PC-3 (cell line): Measurements from ENCODE around the gene AHNAK. TPM values are rescaled to one million over a fixed set of nuclear protein-coding genes. Genes with fewer than 3 reads are reported as not detected.

ENCODE experiments used
- ATAC-seq: fragments of 200-7000 bp; cut with Tn5 transposase; 2 replicates; pipeline ENCODE4 v1.9.1; 2020; ENCODE audit warnings: mild to moderate bottlenecking, moderate library complexity
- BruUV-seq: library from RNA; stranded (reverse); fragments of 400-500 nt; replicated peaks from 2 replicates; lab custom pipeline; 2021; lab: Mats Ljungman, UMichigan
- CTCF ChIA-PET: fragments of 300-600 bp; sonication (Branson Sonifier 250); formaldehyde crosslinking; loops from one replicate; lab custom pipeline; 2022; ENCODE audit warnings: antibody characterized with exemption; lab: Charles Lee
- POLR2A ChIA-PET: fragments of 300-600 bp; sonication (Branson Sonifier 250); formaldehyde crosslinking; loops from one replicate; lab custom pipeline; 2022; ENCODE audit warnings: antibody characterized with exemption; ENCODE audit not compliant: unreplicated experiment; lab: Charles Lee
- DNase-seq: peaks from one replicate; pipeline ENCODE4 v3.0.0-alpha.2; 2015
- H2AFZ ChIP-seq: fragments of 300-600 bp; sonication (generic); 2 replicates; pipeline ENCODE4 v1.6.0; 2016; ENCODE audit warnings: antibody characterized with exemption, low read length
- H3F3A ChIP-seq: fragments of 300-600 bp; sonication (generic); one replicate; pipeline ENCODE4 v1.6.0; 2017; ENCODE audit warnings: antibody characterized with exemption, low read length, control low read depth, mild to moderate bottlenecking; ENCODE audit not compliant: unreplicated experiment
- H3K27ac ChIP-seq: fragments of 300-600 bp; sonication (generic); 2 replicates; pipeline ENCODE4 v1.5.1; 2016; ENCODE audit warnings: mild to moderate bottlenecking, low read length
- H3K27me3 ChIP-seq: fragments of 300-600 bp; sonication (generic); 2 replicates; pipeline ENCODE4 v1.6.1; 2016; ENCODE audit warnings: low read length, mixed read lengths
- H3K36me3 ChIP-seq: fragments of 300-600 bp; sonication (generic); 2 replicates; pipeline ENCODE4 v1.6.1; 2016; ENCODE audit warnings: low read depth, mixed run types, low read length, mixed read lengths
- H3K4me1 ChIP-seq: fragments of 300-600 bp; sonication (generic); 2 replicates; pipeline ENCODE4 v1.5.1; 2016; ENCODE audit warnings: low read length; ENCODE audit not compliant: insufficient read depth
- H3K4me2 ChIP-seq: fragments of 300-600 bp; sonication (generic); 2 replicates; pipeline ENCODE4 v1.6.0; 2016; ENCODE audit warnings: low read length
- H3K4me3 ChIP-seq: fragments of 300-600 bp; sonication (generic); 2 replicates; pipeline ENCODE4 v1.5.1; 2016; ENCODE audit warnings: mild to moderate bottlenecking, low read length, mixed read lengths
- H3K79me2 ChIP-seq: fragments of 300-600 bp; sonication (generic); 2 replicates; pipeline ENCODE4 v1.6.1; 2017; ENCODE audit warnings: low read length, mixed read lengths
- H3K9ac ChIP-seq: fragments of 300-600 bp; sonication (generic); 2 replicates; pipeline ENCODE4 v1.6.0; 2016; ENCODE audit warnings: mild to moderate bottlenecking, low read length
- H3K9me2 ChIP-seq: fragments of 300-600 bp; sonication (generic); replicated peaks from 2 replicates; pipeline ENCODE4 v1.6.1; 2016; ENCODE audit warnings: mixed run types, low read length, mixed read lengths
- H3K9me3 ChIP-seq: fragments of 300-600 bp; sonication (generic); 2 replicates; pipeline ENCODE4 v1.6.1; 2016; ENCODE audit warnings: low read length, mixed read lengths
- H4K20me1 ChIP-seq: fragments of 300-600 bp; sonication (generic); 2 replicates; pipeline ENCODE4 v1.6.1; 2016; ENCODE audit warnings: low read length, mixed read lengths
- EZH2 ChIP-seq: fragments of 300-600 bp; sonication (generic); IDR thresholded peaks from one replicate; pipeline ENCODE4 v1.6.1; 2017; ENCODE audit warnings: antibody characterized with exemption, mild to moderate bottlenecking, low read length; ENCODE audit not compliant: unreplicated experiment
- EZH2phosphoT487 ChIP-seq: fragments of 300-600 bp; sonication (generic); IDR thresholded peaks from 2 replicates; pipeline ENCODE4 v1.6.1; 2018; ENCODE audit warnings: mild to moderate bottlenecking, antibody characterized with exemption, low read length, borderline replicate concordance
- intact Hi-C: fragments of 100-400 bp; cut with micrococcal nuclease; formaldehyde crosslinking; loops from 2 replicates; pipeline ENCODE4 v1.9.0; 2023
- total RNA-seq: library from RNA; depleted of rRNA; stranded (reverse); fragments of >200 nt; gene quantifications from 2 replicates; pipeline ENCODE4 v1.2.3, GENCODE V29; 2014
- TF ChIP-seq, protein P1 (sequence below): fragments of 300-600 bp; sonication (generic); conservative IDR thresholded peaks from 2 replicates; pipeline ENCODE4 v1.5.1; 2017; ENCODE audit warnings: antibody characterized with exemption, low read depth, mild to moderate bottlenecking, low read length

The AHNAK gene
- total RNA-seq, 1 experiment from 2014 or later = 287 TPM

DNA sequence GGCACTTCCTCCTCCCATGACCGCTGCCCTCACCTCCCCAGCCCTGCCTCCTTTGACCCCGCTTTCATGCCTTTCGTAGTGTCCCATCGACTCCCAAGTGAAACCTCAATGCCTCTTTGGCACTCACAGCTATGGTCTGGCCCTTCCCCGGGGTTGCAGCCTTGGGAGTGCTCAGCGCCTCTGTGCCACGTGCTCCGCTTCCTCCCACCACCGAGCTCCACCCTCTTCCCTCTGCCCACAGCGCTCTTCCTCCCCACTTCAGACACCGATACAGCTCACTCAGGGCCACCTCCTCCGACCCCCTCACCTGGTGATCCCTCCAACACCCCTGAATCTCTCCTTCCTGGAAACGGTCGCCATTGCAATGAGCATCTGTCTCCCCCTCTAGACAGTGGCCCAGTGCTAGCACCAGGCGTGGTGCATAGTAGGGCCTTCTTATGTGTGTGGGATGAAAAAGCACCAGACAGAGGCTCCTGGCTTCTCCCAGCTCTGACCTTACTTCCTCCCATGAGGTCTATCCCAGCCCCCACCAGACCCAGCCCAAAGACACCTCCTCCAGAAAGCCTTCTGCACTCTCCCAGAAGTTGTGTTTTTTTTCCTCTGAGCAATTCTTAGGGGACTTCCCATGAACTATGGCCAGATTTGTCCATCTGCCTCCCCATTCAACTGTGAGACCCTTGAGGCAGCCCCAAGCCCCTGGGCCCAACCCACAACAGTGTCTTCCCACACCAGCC, 144.2 kb downstream of the AHNAK start:
- POLR2A ChIA-PET = no interaction called here
- H3K9ac ChIP-seq = no peak overlapping the region
- H3K9me3 ChIP-seq = no peaks in the 10 kb centered on the region
- DNase-seq (no peak), ATAC-seq (no peak)
- no peaks in the 10 kb centered on the region for H3K4me1 ChIP-seq
- H4K20me1 ChIP-seq = no peaks in the 10 kb centered on the region
- H3K4me3 ChIP-seq = no peak overlapping the region
- no peaks in the 10 kb centered on the region for H3F3A ChIP-seq
- H3K36me3 ChIP-seq = no peaks in the 10 kb centered on the region
- TF ChIP-seq EZH2phosphoT487 = no peak
- TF ChIP-seq, protein P1, sequence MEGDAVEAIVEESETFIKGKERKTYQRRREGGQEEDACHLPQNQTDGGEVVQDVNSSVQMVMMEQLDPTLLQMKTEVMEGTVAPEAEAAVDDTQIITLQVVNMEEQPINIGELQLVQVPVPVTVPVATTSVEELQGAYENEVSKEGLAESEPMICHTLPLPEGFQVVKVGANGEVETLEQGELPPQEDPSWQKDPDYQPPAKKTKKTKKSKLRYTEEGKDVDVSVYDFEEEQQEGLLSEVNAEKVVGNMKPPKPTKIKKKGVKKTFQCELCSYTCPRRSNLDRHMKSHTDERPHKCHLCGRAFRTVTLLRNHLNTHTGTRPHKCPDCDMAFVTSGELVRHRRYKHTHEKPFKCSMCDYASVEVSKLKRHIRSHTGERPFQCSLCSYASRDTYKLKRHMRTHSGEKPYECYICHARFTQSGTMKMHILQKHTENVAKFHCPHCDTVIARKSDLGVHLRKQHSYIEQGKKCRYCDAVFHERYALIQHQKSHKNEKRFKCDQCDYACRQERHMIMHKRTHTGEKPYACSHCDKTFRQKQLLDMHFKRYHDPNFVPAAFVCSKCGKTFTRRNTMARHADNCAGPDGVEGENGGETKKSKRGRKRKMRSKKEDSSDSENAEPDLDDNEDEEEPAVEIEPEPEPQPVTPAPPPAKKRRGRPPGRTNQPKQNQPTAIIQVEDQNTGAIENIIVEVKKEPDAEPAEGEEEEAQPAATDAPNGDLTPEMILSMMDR = no peak
- no peak for TF ChIP-seq EZH2
- H3K27me3 ChIP-seq = no peaks in the 10 kb centered on the region
- H2AFZ ChIP-seq = no peak overlapping the region
- H3K79me2 ChIP-seq = no peaks in the 10 kb centered on the region
- intact Hi-C loops = no loop called here
- CTCF ChIA-PET = no interaction called here
- H3K4me2 ChIP-seq = no peak overlapping the region
- no peaks in the 10 kb centered on the region for H3K9me2 ChIP-seq
- no peak overlapping the region for H3K27ac ChIP-seq
- BruUV-seq = no TSS peak

DNA sequence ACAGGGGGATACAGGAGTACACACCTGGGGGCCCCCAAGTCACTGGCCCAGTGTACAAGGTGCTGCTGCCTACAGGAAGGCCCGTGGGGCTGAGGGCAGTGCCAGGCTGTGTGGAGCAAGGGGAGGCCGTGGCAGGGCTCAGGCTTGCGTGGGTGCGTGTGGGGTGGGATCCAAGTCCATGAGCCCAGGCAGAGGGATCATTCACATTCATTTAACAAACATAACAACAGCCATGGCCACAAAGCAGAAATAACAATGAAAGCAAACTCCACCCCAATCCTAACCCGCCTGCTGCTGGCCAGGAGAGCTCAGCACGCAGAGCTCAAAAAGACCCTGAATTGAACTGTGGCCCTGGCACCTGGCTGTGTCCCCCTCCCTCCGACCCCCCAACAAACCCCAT, 144.8 kb downstream of the AHNAK start:
- H2AFZ ChIP-seq = no peak overlapping the region
- ATAC-seq (no peak), DNase-seq (no peak)
- POLR2A ChIA-PET = no interaction called here
- H3F3A ChIP-seq = no peaks in the 10 kb centered on the region
- H3K27ac ChIP-seq = no peak overlapping the region
- H3K9ac ChIP-seq = no peak overlapping the region
- no TSS peak for BruUV-seq
- H3K4me3 ChIP-seq = no peak overlapping the region
- no peaks in the 10 kb centered on the region for H3K27me3 ChIP-seq
- intact Hi-C loops = no loop called here
- H3K9me3 ChIP-seq = no peaks in the 10 kb centered on the region
- no peaks in the 10 kb centered on the region for H4K20me1 ChIP-seq
- H3K79me2 ChIP-seq = no peaks in the 10 kb centered on the region
- no peaks in the 10 kb centered on the region for H3K36me3 ChIP-seq
- H3K4me1 ChIP-seq = no peaks in the 10 kb centered on the region
- no peaks in the 10 kb centered on the region for H3K9me2 ChIP-seq
- TF ChIP-seq EZH2phosphoT487 = no peak
- no peak for TF ChIP-seq EZH2
- TF ChIP-seq, protein P1 = no peak
- no peak overlapping the region for H3K4me2 ChIP-seq
- CTCF ChIA-PET = no interaction called here

DNA sequence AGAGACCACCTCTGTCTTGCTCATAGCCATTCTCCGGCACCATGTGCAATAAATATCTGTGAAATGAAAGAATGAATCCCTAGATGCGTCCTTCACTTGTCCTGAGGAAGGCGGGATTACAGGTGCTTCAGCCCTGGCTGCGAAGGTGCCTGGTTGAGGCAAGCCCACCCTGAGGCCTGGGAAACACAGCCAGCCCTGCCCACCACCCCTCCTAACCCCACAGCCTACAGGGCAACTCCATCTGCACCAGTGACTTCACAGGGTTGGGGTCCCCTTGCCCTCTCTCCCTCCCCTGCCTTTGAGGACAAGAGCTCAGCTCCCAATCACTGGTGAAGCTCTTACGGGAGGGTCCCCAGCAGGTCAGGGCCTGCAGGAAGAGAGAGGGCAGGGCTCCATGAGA, 145.2 kb downstream of the AHNAK start:
- Histone ChIP-seq H3K4me2 (no peak overlapping the region), H3K27ac (no peak overlapping the region), H3K4me3 (no peak overlapping the region), H3K9me2 (no peaks in the 10 kb centered on the region), H3K4me1 (no peaks in the 10 kb centered on the region), H3K9ac (no peak overlapping the region), H3K9me3 (no peaks in the 10 kb centered on the region), H3F3A (no peaks in the 10 kb centered on the region), H3K36me3 (no peaks in the 10 kb centered on the region), H2AFZ (no peak overlapping the region), H3K79me2 (no peaks in the 10 kb centered on the region), H3K27me3 (no peaks in the 10 kb centered on the region), H4K20me1 (no peaks in the 10 kb centered on the region)
- TF ChIP-seq, protein P1 = no peak
- TF ChIP-seq EZH2phosphoT487 (no peak), EZH2 (no peak)
- DNase-seq = no peak
- ChIA-PET POLR2A (no interaction called here), CTCF (no interaction called here)
- BruUV-seq = no TSS peak
- intact Hi-C loops = no loop called here
- no peak for ATAC-seq
